ENCODE results near the gene ATP5ME. TPM values are rescaled to one million over a fixed set of nuclear protein-coding genes. Genes with fewer than 3 reads are reported as not detected.

Gene ATP5ME
- total and polyA plus RNA-seq, 2 of the 13 experiments (the other 11 are each of a cell fraction or from before 2014, with no cell fraction given): 305 to 753 TPM

DNA sequence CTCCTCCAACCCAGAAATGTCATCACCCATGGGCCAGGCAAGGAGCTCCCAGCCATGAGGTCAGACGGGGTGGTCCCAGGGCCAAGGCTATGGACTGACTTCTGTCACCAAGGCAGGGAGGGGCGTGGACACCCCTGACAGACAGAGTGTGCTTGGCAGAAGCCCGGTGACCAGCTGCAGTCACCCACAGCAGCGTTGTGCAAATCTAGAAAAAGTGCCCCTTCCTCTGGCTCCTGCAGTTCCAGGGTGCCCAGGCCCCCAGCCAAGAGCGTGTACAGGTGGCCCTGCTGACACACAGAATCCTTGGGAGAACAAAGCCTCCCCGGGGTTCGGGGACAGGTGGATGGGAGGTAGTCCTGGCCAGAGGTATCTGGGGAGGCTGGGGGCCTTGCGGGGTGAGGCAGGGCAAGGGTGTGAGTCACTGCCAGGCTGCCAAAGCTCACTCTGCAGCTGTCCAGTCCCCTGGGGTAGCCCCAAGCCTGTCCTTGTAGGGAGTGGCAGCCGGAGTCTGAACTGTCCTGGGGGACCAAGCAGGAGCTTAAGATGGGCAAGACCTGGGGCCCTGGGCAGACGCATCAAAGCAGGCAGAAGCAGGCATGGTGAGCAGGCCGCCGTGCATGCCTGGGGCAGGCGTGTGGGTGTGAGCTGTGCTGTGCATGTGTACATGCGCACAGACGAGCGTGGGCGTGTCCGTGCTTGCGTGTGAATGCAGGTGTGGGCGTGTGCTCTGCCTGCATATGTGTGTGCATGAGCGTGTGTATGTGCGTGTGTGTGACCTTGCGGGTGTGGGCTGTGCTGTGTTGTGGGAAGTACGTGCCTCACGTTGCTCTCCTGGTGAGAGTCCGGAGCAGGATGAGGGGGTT lies 3.6 kb upstream of the ATP5ME start (continued):
- TF ChIP-seq, protein P1, sequence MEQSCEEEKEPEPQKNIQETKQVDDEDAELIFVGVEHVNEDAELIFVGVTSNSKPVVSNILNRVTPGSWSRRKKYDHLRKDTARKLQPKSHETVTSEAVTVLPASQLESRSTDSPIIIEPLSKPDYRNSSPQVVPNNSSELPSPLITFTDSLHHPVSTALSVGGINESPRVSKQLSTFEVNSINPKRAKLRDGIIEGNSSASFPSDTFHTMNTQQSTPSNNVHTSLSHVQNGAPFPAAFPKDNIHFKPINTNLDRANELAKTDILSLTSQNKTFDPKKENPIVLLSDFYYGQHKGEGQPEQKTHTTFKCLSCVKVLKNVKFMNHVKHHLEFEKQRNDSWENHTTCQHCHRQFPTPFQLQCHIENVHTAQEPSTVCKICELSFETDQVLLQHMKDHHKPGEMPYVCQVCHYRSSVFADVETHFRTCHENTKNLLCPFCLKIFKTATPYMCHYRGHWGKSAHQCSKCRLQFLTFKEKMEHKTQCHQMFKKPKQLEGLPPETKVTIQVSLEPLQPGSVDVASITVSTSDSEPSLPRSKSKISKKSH (CRISPR knock-in tag; IDR thresholded peaks at IDR 0.05; ENCODE audit: borderline replicate concordance): 0 out of 2 replicates have a peak, but pooled peaks have one; percentile 8
- TF ChIP-seq ZNF644 (CRISPR knock-in tag; IDR thresholded peaks at IDR 0.05; ENCODE audit: low read depth): no peak
- no peak for TF ChIP-seq ZIK1 (CRISPR knock-in tag; IDR thresholded peaks at IDR 0.05; ENCODE audit: borderline replicate concordance, low read depth)
- TF ChIP-seq, protein P2, sequence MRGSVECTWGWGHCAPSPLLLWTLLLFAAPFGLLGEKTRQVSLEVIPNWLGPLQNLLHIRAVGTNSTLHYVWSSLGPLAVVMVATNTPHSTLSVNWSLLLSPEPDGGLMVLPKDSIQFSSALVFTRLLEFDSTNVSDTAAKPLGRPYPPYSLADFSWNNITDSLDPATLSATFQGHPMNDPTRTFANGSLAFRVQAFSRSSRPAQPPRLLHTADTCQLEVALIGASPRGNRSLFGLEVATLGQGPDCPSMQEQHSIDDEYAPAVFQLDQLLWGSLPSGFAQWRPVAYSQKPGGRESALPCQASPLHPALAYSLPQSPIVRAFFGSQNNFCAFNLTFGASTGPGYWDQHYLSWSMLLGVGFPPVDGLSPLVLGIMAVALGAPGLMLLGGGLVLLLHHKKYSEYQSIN (CRISPR knock-in tag; IDR thresholded peaks at IDR 0.05; ENCODE audit: borderline replicate concordance): no peak
- TF ChIP-seq MTF2 (CRISPR knock-in tag; IDR thresholded peaks at IDR 0.05; ENCODE audit: borderline replicate concordance): no peak
- TF ChIP-seq, protein P3, sequence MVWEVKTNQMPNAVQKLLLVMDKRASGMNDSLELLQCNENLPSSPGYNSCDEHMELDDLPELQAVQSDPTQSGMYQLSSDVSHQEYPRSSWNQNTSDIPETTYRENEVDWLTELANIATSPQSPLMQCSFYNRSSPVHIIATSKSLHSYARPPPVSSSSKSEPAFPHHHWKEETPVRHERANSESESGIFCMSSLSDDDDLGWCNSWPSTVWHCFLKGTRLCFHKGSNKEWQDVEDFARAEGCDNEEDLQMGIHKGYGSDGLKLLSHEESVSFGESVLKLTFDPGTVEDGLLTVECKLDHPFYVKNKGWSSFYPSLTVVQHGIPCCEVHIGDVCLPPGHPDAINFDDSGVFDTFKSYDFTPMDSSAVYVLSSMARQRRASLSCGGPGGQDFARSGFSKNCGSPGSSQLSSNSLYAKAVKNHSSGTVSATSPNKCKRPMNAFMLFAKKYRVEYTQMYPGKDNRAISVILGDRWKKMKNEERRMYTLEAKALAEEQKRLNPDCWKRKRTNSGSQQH (CRISPR knock-in tag; IDR thresholded peaks at IDR 0.05; ENCODE audit: low read depth): no peak
- peak; percentile 43; the same call in 1 of the 2 replicates for TF ChIP-seq POLR2AphosphoS5 (IDR thresholded peaks at IDR 0.05; ENCODE audit: low read depth, low read length)
- no peak for TF ChIP-seq TSC22D2 (CRISPR knock-in tag; IDR thresholded peaks at IDR 0.05; ENCODE audit: borderline replicate concordance)
- TF ChIP-seq ZNF766 (CRISPR knock-in tag; IDR thresholded peaks at IDR 0.05; ENCODE audit: borderline replicate concordance): no peak
- peak; percentile 15; the same call in 1 of the 2 replicates for TF ChIP-seq SP5 (CRISPR knock-in tag; IDR thresholded peaks at IDR 0.05; ENCODE audit: borderline replicate concordance, low read depth)
- TF ChIP-seq DR1 (CRISPR knock-in tag; IDR thresholded peaks at IDR 0.05): no peak
- no peak for TF ChIP-seq REPIN1 (CRISPR knock-in tag; IDR thresholded peaks at IDR 0.05; ENCODE audit: borderline replicate concordance, low read depth)
- TF ChIP-seq SAP130 (CRISPR knock-in tag; IDR thresholded peaks at IDR 0.05; ENCODE audit: low read depth): peak; percentile 10; the same call in 1 of the 2 replicates
- no peak for TF ChIP-seq HNF4G (IDR thresholded peaks at IDR 0.05; ENCODE audit: borderline replicate concordance, low read depth, low read length)
- TF ChIP-seq HNF4G (CRISPR knock-in tag; IDR thresholded peaks at IDR 0.05; ENCODE audit: borderline replicate concordance, low read depth): no peak
- TF ChIP-seq ISX (CRISPR knock-in tag; conservative IDR thresholded peaks at IDR 0.05): no peak
- TF ChIP-seq ZC3H13 (CRISPR knock-in tag; IDR thresholded peaks at IDR 0.05): peak; percentile 92
- TF ChIP-seq EZH2 (conservative IDR thresholded peaks at IDR 0.05; ENCODE audit: low read depth, low read length): no peak
- no peak for TF ChIP-seq SMAD9 (CRISPR knock-in tag; IDR thresholded peaks at IDR 0.05)
- TF ChIP-seq, protein P4, sequence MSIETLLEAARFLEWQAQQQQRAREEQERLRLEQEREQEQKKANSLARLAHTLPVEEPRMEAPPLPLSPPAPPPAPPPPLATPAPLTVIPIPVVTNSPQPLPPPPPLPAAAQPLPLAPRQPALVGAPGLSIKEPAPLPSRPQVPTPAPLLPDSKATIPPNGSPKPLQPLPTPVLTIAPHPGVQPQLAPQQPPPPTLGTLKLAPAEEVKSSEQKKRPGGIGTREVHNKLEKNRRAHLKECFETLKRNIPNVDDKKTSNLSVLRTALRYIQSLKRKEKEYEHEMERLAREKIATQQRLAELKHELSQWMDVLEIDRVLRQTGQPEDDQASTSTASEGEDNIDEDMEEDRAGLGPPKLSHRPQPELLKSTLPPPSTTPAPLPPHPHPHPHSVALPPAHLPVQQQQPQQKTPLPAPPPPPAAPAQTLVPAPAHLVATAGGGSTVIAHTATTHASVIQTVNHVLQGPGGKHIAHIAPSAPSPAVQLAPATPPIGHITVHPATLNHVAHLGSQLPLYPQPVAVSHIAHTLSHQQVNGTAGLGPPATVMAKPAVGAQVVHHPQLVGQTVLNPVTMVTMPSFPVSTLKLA (IDR thresholded peaks at IDR 0.05): peak; percentile 39; the same call in 1 of the 2 replicates
- TF ChIP-seq WIZ (CRISPR knock-in tag; IDR thresholded peaks at IDR 0.05): no peak

Data from HepG2 (cell line).